OCI-M1 (cell line): ENCODE results near the gene TPPP.
A peak's percentile ranks its signal among the peaks of the same experiment; 100 is the strongest.

Experiments
- DNase-seq: peaks from one replicate; lab custom pipeline; 2025; lab: John Stamatoyannopoulos, UW

The TPPP gene

DNA sequence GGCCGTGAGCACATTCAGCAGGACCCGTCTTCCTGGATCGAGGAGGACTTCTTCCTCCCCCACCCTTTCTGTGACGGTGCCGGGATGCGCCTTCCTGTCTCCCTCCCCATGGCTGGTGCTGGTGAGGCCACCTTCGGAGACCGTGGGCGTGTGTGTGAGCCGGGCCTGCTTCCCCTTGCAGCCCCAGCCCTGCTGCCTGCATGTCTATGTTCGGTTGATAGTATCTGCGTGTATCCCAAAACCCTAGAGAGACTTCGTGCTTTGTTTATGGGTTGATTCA is 68.3 kb downstream of the TPPP start:
- DNase-seq = no peak

DNA sequence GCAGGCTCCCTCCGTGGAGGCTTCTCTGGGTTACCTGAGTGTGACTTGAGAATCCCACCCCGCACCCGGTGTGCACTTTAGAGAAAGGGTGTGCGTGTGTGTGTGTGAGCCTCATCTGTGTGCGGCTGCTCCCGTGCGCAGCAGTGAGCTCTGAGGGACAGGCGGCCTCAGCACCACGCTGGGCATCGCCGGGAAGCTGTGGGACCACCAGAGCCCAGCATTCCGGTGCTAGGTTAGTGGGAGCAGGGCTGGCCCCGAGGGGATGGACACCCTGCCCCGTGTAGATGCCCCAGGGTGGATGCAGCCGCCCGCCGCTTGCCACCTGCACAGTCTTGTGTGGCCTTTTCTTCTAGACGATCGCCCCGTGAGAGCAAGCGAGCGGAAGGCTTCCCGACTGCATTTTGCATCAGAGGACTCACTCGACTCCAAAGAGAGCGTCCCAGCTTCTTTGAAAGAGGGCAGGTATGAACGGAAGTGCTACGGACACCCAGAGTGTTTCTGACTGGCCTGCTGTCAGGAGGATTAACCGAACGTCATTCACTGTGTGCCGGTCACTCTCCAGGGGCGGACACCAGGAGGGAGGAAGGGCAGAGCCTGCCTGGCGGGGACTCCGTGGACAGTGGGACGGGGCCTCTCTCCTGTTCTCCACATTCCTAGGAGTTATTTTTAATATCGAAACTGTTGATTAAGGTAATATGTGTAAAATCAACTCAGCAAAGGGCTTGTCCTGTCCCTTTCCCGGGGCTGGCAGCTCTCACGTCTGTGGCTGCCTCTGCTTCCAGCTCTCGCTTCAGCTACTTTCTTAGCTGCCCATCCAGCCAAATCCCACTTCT is 68.8 kb downstream of the TPPP start:
- no peak for DNase-seq

DNA sequence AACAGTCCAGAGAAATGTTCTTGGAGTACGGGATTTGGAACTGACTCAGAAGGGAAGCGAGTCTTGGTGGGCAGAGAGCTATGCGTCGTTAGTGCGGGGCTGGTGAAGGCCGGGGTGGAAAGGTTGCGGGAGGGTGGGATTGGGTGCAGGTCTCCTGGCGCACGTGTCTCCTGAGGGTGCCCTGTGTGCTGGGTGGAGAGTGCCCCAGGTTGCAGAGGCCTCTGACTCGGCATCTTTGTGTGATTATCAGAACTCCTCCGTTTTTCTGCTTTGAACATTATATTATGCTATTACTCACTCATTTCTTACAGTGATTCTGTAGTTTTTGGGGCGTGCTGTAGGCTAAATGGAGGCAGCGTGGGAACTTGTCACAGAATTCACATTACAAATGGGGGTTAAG is 69.6 kb downstream of the TPPP start:
- no peak for DNase-seq

DNA sequence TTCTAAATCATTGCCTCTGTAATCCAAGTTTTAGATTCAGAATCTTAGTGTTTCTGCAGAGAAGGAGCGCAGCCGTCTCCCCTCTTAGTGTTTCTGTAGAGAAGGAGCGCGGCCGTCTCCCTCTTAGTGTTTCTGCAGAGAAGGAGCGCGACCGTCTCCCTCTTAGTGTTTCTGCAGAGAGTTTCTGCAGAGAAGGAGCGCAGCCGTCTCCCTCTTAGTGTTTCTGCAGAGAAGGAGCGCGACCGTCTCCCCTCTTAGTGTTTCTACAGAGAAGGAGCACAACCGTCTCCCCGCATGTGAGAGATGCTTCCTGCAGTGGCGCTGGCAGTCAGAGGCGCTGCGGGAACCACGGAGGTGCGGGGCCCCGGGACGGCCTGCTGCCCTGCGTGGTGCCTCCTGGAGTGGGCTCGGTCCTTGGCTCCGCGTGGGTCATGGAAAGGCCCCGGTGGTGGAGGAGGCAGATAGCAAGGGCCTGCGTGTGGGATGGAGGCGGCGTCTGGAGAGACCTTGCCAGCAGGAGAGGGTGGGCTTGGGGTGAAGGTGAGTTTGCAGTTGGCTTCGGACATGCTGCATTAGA is 70.1 kb downstream of the TPPP start:
- DNase-seq = no peak

DNA sequence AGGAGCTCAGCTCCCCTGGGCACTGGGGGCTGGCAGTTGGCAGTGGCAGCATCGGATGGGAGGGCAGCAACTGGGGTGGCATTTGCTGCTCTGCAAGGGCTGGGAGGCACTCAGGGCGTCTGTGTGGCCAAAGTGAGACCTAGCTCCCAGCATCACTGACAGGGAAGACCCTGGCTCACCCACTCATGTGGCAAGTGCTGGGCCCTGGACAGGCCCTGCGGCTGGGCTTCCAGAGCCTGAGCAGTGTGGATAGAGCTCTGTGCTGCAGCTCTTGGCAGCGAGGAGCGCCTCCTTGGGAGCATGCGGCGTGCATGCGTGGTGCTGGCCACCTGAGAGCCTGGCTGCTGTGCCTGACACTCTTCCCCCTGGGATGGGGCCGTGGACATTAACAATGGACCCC is 70.8 kb downstream of the TPPP start:
- DNase-seq = no peak

DNA sequence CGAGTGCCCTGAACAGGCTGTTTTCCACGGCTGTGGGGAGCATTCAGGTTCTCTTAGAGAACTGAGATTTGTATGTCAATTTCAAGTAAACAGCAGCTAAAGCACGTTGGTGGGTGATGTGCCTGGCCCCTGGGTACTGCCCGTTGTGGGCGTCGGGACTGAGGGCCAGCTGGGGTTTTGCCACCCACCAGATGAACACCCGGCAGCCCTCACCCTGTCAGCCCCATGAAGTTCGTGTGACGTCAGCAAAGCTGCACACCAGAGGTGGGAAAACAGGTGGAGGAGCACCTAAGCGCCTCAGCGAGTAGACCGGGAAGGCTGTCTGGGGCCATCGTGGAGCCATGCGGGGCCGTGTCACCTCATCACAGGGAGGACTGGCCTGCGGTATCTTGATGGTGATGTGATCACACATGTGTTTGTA is 71.8 kb downstream of the TPPP start:
- DNase-seq = no peak

GRCh38 chr5:620586-621180 is 72.5 kb downstream of the TPPP start:
- no peak for DNase-seq

GRCh38 chr5:620152-620551 is 73.0 kb downstream of the TPPP start:
- DNase-seq = no peak

GRCh38 chr5:619444-619843 is 73.7 kb downstream of the TPPP start:
- no peak for DNase-seq

GRCh38 chr5:618450-618849 is 74.7 kb downstream of the TPPP start:
- no peak for DNase-seq

- DNase-seq = no peak
These were observed 75.3 kb downstream of the TPPP start for GRCh38 chr5:617896-618295.

- no peak for DNase-seq
These were observed 76.6 kb downstream of the TPPP start for GRCh38 chr5:616484-617039.

DNA sequence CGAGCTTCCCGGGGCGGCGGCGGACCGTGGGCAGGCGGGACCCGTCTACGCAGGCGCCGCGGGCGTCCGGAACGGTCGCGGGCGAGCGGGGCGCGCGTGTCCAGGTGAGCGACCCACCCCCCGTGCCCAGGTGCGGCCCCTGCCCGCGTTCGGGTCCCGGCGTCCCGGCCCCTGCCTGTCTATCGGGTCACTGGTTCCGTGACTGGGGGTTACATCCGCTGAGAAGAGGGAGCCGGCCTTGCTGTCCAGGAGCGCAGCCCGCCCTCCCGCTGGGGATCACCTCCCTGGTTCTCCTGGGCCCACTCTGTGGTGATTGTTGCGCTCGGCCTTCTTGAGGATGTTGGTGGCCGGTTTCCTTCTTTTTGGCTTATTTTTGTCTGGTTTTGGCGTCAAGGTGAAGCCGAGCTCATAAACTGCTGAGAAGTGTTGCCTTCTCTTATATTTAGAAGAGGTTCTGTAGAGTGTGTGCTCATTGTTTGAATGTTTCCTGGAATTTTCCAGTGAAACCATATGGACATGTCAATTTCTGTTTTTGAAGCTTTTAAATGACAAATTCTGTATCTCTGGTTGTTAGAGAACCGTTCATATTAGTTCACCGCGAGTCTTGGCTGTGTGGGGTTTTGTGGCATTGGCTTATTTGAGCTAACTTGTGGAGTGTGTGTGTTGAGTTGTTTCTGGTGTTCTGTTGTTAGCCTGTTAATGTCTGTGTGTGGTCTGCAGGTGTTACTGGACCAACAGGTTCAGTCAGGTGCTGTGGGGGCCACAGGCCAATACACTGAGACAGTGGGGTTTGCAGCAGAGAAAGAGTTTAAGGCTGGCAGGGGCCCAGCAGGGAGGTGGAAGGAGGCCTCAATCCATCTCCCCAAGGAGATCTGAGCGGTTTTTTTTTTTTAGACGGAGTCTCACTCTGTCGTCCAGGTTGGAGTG is 80.4 kb downstream of the TPPP start:
- peak; percentile 37 for DNase-seq

GRCh38 chr5:611731-612486 is 81.2 kb downstream of the TPPP start, which contains the start of gene CEP72:
Gene CEP72, plus strand, starts transcription at chr5:612340. Its CDS starts 22 bp downstream, at chr5:612362.
- DNase-seq = peak; percentile 92

- DNase-seq = no peak
These were observed 82.1 kb downstream of the TPPP start for GRCh38 chr5:610744-611730.

DNA sequence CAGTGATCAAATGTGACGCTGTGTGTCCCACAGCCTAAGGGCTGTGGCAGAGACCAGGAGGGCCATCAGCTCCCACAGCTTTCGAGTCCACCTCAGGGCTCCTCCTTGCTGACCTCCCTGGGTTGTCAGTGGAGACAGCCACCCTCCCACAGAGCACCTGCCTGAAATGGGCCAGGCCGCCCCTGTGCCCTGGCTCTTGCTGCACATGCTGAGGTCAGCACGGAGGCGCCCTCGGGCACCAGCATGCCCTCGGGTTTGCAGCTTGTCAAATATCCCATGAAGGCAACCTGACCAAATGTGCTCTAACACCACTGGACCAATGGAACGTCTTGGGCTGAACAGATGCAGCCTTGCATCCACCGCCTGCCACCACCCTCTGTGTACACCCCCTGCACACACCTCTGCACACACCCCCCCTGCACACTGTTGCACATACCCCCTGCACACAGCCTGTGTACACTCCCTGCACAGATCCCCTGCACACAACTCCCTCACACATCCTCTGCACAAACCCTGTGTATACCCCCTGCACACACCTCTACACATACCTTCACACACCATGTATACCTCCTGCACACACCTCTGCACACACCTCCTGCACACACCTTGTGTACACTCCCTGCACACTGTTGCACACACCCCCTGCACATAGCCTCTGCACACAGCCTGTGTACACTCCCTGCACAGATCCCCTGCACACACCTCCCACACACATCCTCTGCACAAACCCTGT is 83.0 kb downstream of the TPPP start:
- no peak for DNase-seq
